ENCODE results near the gene MSGN1.

Gene MSGN1

DNA sequence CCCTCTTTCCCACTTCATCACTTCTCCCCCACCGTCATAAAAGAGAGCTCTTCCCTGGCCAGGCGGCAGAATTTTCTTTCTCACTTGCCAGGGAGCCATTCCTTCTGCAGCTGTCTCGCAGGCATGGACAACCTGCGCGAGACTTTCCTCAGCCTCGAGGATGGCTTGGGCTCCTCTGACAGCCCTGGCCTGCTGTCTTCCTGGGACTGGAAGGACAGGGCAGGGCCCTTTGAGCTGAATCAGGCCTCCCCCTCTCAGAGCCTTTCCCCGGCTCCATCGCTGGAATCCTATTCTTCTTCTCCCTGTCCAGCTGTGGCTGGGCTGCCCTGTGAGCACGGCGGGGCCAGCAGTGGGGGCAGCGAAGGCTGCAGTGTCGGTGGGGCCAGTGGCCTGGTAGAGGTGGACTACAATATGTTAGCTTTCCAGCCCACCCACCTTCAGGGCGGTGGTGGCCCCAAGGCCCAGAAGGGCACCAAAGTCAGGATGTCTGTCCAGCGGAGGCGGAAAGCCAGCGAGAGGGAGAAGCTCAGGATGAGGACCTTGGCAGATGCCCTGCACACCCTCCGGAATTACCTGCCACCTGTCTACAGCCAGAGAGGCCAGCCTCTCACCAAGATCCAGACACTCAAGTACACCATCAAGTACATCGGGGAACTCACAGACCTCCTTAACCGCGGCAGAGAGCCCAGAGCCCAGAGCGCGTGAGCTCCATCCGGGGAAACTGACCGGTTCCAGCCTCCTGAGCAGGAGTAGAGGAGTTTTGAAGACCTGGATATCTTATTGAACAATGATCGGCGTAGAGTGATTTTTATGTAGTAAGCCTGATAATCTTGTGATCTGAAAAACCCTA, at the start of gene MSGN1:
Gene MSGN1, plus strand, starts transcription at position 65 of the 850 bp plus-strand sequence. Its CDS starts 59 bp downstream, at position 124.
- no peak for DNase-seq

GRCh38 chr2:17768894-17769293, 47.4 kb upstream of the MSGN1 start:
- no peak for DNase-seq

DNA sequence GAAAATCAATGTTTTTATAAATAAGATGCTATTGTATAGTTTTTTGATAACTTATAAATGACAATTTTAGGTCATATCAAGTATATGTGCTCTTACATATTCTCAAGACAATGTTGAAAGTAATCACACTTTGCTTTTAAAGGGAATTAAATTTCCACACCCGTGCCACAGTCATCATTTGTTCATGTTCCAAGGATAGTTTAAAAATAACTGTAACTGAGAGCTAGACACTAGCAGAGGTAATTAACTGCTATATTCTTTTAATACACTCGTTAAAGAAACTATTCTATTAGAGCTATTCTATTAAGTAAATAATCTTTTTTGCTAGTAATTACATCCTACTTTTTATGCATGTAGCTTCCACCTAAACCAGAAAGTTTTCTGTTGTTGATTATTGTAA, 44.3 kb upstream of the MSGN1 start:
- DNase-seq: no peak

- DNase-seq: no peak
Measured at GRCh38 chr2:17772532-17772931, 43.7 kb upstream of the MSGN1 start.

DNA sequence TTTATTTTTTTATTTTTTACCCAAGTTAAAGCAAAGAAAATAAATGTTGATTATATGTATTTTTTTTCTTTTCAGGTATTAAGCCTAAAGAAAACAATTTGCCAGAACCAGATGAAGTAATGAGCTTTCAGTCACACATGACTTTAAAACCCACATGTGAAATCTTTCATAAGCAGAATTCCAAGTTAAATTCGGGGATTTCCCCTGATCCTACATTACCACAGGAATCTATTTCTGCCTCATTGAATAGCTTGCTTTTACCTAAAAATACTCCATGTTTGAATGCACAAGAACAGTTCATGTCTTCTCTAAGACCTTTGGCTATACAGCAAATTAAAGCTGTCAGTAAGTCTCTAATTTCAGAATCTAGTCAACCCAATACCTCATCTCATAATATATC, 35.7 kb upstream of the MSGN1 start:
- no peak for DNase-seq

DNA sequence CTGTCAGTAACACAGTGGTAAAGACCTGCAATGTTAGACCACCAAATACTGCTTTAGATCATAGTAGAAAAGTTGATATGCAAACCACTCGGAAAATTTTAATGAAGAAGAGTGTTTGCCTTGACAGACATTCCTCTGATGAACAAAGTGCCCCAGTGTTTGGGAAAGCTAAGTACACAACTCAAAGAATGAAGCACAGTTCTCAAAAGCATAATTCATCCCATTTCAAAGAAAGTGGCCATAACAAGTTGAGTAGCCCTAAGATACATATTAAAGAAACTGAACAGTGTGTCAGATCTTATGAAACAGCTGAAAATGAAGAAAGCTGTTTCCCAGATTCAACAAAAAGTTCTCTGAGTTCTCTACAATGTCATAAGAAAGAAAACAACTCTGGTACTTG, 34.8 kb upstream of the MSGN1 start:
- DNase-seq: no peak

DNA sequence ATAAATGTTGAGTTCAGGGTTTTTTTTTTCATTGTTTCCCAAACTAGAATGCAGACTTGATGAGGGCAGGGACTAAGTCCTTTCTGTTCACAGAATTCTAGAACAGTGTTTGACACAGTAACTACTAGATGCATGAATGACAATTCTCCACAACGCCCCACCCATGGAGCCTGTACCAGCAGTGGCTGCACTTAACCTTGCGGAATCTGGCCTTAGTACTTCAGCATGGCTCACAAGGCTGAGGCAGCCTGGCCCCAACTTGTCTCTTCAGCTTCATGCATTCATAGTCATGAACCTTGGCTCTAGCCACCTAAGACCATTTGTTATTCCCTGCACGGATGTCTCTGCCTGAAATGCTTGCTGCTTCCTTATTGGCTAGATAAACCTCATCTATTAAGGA, 29.5 kb upstream of the MSGN1 start:
- DNase-seq: no peak

DNA sequence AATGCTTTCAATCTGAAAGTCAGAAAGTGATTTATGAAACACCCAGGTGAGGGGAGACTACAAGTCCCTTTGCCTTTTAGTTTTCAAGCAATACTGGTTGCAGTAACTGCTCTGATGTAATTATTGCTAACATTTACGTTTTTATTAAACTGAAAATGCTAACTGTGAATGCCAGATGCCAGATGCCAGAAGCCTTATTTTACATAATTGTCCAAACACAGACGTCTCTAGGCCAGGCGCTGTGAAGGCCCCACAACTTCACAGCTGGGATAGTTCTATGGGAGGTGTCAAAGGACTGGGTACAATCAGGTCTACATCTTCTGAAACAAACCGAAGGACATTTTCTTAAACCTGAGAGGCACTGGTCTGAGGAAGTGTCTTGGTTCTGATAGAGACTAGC, 27.5 kb upstream of the MSGN1 start:
- no peak for DNase-seq

GRCh38 chr2:17790536-17790935, 25.7 kb upstream of the MSGN1 start:
- DNase-seq: no peak

- no peak for DNase-seq
Measured at GRCh38 chr2:17791121-17791816, 25.0 kb upstream of the MSGN1 start.

GRCh38 chr2:17791817-17792130, 24.5 kb upstream of the MSGN1 start:
- no peak for DNase-seq

- DNase-seq: no peak
Measured at GRCh38 chr2:17792515-17792914, 23.7 kb upstream of the MSGN1 start.

GRCh38 chr2:17793296-17793695, 23.0 kb upstream of the MSGN1 start:
- no peak for DNase-seq

- DNase-seq: no peak
Measured at GRCh38 chr2:17793803-17794354, 22.4 kb upstream of the MSGN1 start.

DNA sequence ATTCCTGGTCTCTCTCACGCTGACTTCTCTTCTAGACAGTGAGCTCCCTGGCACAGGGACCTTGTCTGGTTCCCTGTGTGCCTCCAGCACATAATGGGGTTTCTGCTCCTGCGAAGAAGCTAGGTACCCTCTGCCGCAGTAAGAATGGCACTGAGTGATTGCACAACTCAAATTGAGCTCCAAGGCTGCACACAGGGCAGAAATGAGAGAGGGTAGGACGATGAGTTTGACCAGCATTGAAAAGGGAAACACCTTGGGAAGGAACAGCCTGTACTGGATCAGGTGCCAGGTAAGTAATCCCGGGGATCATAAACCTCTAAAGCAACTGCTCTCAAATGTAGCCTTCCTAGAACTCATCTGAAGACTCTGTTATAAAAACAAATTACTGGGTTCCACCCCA, 21.0 kb upstream of the MSGN1 start:
- DNase-seq: no peak

GRCh38 chr2:17798338-17798737, 17.9 kb upstream of the MSGN1 start:
- DNase-seq: no peak

DNA sequence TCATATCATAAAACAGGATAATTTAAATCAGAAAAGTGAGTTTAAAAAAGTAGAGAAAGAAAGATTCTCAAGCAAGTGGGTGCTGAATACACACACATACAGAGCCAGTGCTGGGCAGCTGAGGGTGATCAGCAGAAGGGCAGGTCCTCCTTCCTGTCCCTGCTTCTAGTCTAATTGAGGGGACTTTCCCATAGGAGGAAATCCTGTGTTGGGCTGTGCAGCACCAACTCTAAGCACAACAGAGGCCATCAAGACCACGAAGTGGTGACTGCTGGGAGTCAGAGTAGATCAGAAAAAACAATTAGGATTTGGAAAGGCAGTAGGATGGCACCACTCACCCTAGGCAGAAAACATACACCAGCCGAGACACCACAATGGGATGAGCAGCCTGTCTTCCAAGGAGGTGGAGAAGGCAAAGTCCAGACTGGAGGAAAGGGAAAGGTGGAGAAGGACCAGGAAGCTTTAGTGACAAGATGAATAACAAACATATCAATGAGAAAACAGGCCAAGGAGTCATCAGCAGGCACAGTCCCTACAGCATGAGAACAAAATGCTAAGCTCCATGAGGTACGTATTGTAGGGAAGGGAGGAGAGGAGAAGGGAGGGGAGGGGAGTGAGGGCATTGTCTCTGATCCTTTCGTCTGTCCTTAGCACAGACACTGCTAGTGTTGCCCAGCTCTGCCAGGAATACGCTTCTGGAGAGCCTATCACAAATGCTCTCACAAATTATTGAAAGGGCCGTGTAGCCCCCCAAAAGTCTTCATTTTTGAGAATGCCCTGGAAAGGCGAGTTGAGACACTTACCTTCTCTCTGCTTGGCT, 16.7 kb upstream of the MSGN1 start:
- DNase-seq: no peak

DNA sequence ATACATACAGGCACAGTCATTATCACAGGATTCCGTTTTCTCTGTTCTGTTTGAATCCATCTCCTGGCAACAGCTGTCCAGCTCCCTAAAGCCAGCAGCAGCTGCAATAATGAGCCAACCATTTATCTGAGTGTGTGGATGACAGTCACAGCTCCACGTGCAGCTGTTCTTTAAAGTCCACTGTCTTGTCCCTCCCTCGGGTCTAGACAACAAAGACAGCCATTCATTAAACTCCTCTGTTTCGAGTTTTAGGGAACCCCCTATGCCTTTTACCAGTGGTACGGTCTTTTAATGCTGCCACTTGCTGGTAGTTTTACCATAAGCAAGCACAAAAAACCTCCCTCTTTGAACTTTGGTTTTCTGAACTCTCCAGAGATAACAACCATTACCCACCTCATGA, 16.0 kb upstream of the MSGN1 start:
- no peak for DNase-seq

DNA sequence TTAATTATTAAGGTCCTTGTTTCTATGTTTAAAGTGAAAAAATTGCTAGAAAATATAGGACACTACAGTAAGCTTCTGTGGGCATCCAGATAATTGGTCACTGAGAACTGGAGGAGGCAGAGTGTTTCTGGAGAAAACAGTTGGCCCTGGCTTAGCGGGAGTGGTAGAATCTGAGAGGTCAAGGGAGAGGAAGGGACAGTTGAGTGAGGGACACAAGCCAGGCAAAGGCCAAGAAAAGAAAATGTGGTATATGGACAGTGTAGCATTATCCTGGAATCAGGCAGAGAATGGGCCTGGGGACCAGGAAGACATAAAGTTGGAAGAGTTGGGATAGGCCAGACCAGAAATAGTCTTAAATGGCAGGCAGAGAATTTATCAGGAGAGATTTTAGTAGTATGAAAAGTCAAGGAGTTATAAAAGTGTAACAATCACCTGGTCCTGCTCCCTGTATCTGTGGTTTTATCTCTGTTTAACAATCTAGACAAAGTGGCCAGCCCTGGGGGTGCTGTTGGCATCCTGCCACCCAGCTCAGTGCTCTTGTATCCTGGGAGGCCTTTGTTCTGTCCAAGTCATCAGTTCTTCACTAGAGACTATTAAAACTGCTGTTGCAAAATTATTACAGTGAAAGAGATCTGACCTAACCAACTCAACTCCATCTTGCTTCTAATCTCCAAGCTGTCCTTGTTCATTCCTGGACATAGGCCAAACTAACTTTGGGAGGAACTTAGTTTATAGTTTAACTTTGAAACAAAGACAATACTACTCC, 15.4 kb upstream of the MSGN1 start:
- DNase-seq: no peak

DNA sequence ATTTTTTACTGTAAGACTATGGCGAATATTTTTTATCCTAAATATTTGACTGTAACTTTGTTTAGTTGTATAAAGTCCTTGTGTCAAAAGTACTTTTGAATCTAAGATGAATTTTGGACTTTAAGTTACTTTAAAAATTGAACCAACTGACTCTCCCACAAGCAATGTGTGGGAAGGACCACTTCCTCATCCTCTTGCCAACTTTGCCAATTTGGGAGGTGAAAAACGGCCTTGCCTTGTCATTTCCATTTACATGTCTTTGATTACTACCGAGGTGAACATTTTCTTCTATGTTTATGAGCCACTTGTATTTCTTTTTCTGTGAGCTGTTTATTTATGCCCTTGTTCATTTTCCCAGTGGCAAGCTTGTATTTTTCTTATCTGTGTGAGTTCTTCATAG, 12.8 kb upstream of the MSGN1 start:
- DNase-seq: no peak

GRCh38 chr2:17804358-17804757, 11.9 kb upstream of the MSGN1 start:
- no peak for DNase-seq

DNA sequence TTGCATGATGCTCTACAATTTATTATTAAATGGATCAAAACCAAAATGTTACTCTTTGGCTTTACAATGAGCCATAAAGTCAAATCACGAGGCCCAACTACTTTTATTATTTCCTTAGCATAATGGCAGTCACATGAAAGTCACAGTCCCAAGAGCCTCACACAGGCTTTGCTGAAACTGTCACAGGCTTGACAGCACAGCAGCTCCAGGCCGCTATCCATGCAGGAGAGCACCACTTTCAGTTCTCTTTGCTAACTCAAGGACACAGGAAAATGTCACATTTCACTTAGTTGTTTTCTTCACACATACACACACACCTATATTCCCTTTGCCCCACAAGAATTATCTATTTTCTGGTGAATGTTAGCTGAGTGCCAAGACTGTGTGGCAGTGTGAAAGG, 11.1 kb upstream of the MSGN1 start:
- DNase-seq: no peak
